ENCODE results near the gene GPSM1. TPM values are rescaled to one million over a fixed set of nuclear protein-coding genes. Genes with fewer than 3 reads are reported as not detected.

The GPSM1 gene
- total RNA-seq, 1 experiment from 2014 or later = 14.2 TPM

GRCh38 chr9:136292026-136292538 is 35.3 kb upstream of the GPSM1 start:
- H3K36me3 Mint-ChIP-seq = no peaks in the 10 kb centered on the region
- no peaks in the 10 kb centered on the region for H3K4me1 Mint-ChIP-seq
- H3K27ac Mint-ChIP-seq = no peak overlapping the region
- no peak overlapping the region for H3K4me3 Mint-ChIP-seq
- H3K9me3 Mint-ChIP-seq = no peaks in the 10 kb centered on the region
- ATAC-seq (no peak), DNase-seq (ENCODE audit: low spot score) (no peak)
- ChIA-PET POLR2A (no interaction called here), CTCF (interaction anchor here (1.1 kb wide), 1 partner anchor 48 kb away, joined by 7 read pairs; no protein-coding TSS in a partner anchor)
- TF ChIP-seq SP1 (CRISPR knock-in tag; conservative IDR thresholded peaks at IDR 0.05) (no peak), IRF1 (CRISPR knock-in tag; IDR thresholded peaks at IDR 0.05) (no peak), GTF2I (CRISPR knock-in tag; conservative IDR thresholded peaks at IDR 0.05) (no peak), KAT7 (CRISPR knock-in tag; IDR thresholded peaks at IDR 0.05; ENCODE audit: borderline replicate concordance) (no peak), E2F5 (CRISPR knock-in tag; IDR thresholded peaks at IDR 0.05) (no peak), ZNF425 (CRISPR knock-in tag; conservative IDR thresholded peaks at IDR 0.05) (no peak), HMGA2 (CRISPR knock-in tag; IDR thresholded peaks at IDR 0.05) (no peak), TEAD4 (CRISPR knock-in tag; IDR thresholded peaks at IDR 0.05) (no peak), ZNF219 (CRISPR knock-in tag; IDR thresholded peaks at IDR 0.05; ENCODE audit: borderline replicate concordance) (no peak), ELF4 (CRISPR knock-in tag; IDR thresholded peaks at IDR 0.05; ENCODE audit: low read depth) (no peak), CDX4 (CRISPR knock-in tag; IDR thresholded peaks at IDR 0.05; ENCODE audit: borderline replicate concordance) (no peak), CREM (CRISPR knock-in tag; IDR thresholded peaks at IDR 0.05) (no peak), ZNF671 (CRISPR knock-in tag; IDR thresholded peaks at IDR 0.05) (no peak), MXD4 (CRISPR knock-in tag; IDR thresholded peaks at IDR 0.05; ENCODE audit: borderline replicate concordance) (no peak), PRRX2 (CRISPR knock-in tag; IDR thresholded peaks at IDR 0.05) (no peak), ETV6 (CRISPR knock-in tag; IDR thresholded peaks at IDR 0.05) (no peak), MAX (CRISPR knock-in tag; IDR thresholded peaks at IDR 0.05) (no peak), JAZF1 (CRISPR knock-in tag; IDR thresholded peaks at IDR 0.05) (no peak), ZNF317 (CRISPR knock-in tag; IDR thresholded peaks at IDR 0.05; ENCODE audit: borderline replicate concordance, low read depth) (no peak), AR (CRISPR knock-in tag; IDR thresholded peaks at IDR 0.05) (no peak)
- no peaks in the 10 kb centered on the region for H3K27me3 Mint-ChIP-seq (ENCODE audit: low read depth)

All from WTC11 (cell line).